GM19372 (cell line): ENCODE measurements around the gene NEK2.
"Not testable (repeated sequence)": the region's sequence is repeated elsewhere in the genome, so short reads cannot be mapped to it uniquely, and the experiment has no call there.

Source experiments
- ATAC-seq: cut with Tn5 transposase; IDR thresholded peaks from one replicate; pipeline ENCODE4 v1.9.1; 2021; ENCODE audit warnings: mild to moderate bottlenecking, low read depth, moderate library complexity; ENCODE audit not compliant: unreplicated experiment

NEK2 gene

DNA sequence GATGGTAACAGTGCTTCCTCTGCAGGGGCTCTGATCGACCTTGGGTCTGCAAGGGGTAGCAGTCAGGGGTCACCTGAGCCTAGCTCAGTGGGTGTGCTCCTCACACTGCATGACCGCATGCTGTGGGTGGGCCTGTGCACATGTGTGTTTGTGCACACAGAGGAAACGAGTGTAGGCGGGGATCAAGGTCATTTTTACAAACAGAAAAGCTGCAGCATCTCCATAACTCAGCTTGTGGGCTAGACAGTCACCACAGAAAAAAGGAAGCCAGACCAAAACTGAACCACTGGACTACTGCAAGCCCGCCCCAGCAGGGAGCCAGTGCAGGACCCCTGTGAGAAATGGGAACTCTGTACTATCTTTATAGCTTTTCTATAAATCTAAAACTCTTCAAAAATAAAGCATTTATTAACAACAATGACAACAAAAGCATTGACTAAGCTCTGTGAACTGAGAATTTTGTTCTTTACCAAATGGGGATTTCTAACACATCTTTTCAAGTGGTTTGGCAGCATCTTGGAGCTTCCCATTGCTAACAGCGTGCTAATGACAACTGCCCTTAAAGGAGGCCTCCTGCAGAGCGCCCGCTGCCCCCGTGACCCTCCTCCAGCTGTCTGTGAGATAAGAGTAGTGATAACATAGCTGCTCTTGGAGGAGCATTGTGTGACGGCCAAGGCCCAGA, 19.9 kb upstream of the NEK2 start:
- peak; percentile 56 for ATAC-seq

GRCh38 chr1:211693911-211694310, 18.5 kb upstream of the NEK2 start:
- ATAC-seq, result not testable (repeated sequence)

GRCh38 chr1:211688421-211688820, 13.0 kb upstream of the NEK2 start:
- ATAC-seq, result no peak

DNA sequence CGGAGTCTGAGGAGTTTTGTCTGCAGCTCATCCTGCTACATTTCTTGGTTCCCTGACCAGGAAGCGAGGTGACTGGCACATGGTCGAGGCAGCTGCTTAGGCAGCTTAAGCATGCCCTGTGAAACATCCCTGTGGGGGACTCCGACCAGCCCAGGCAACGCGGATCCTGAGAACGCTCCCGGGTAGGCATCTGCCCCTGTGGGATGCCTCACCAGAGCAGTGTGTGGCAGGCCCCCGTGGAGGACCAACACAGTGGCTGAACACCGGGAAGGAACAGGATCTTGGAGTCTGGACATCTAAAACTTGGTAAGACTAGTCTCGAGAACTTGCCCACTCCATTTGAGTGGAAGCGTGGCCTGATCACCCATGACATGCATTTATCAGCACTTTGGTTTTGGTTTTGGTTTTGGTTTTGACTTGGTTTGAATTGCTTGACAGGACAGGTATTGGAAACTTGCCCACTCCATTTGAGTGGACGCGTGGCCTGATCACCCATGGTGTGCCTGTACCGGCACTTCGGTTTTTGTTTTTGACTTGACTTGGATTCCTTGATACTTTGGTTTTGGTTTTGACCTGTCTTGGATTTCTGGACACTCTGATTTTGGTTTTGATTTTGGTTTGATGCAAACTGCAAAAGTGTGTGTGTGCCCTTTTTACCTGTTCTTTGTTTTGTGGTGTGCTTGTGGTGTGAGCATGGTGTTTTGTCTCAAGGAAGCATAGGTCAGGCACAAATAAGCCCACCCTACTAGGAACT, 12.2 kb upstream of the NEK2 start:
- ATAC-seq, result no peak

DNA sequence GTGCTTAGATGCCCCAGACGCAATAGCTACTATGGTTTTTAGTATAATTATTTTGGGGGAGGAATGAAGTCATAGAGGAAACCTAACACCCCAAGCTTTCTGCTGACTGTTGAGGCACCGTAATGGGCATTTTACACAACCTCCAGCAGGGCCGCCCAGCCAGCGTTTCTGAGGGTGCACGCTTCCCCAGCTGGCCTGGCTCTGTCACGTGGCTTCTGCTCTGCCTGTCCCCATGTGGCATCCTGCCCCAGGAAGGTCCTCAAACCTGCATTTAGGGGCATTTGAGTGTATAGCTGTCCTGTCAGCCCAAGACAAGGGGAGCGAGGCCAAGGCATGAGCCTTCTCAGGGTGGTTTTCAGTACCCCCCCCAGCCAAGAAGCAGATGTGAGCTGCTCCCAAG, 10.4 kb upstream of the NEK2 start:
- no peak for ATAC-seq

DNA sequence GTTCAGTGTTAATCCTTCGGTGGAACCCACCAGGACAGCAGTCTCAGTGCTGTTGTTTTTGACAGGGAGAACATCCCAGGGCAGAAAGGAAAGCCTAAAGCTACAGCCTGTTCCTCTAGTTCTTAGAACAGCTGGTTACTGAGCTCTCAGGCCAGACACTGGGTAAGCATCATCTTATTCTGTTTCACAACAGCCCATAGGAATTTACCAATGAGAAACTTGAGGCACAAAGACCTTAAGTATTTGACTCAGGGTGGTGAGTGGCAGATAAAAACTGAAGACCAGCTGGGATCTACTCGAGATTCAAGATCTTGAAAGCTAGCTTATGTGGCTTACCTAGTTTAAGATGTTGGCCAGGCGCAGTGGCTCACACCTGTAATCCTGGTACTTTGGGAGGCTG, 9.4 kb upstream of the NEK2 start:
- no peak for ATAC-seq

GRCh38 chr1:211684331-211684730, 8.9 kb upstream of the NEK2 start:
- no peak for ATAC-seq

DNA sequence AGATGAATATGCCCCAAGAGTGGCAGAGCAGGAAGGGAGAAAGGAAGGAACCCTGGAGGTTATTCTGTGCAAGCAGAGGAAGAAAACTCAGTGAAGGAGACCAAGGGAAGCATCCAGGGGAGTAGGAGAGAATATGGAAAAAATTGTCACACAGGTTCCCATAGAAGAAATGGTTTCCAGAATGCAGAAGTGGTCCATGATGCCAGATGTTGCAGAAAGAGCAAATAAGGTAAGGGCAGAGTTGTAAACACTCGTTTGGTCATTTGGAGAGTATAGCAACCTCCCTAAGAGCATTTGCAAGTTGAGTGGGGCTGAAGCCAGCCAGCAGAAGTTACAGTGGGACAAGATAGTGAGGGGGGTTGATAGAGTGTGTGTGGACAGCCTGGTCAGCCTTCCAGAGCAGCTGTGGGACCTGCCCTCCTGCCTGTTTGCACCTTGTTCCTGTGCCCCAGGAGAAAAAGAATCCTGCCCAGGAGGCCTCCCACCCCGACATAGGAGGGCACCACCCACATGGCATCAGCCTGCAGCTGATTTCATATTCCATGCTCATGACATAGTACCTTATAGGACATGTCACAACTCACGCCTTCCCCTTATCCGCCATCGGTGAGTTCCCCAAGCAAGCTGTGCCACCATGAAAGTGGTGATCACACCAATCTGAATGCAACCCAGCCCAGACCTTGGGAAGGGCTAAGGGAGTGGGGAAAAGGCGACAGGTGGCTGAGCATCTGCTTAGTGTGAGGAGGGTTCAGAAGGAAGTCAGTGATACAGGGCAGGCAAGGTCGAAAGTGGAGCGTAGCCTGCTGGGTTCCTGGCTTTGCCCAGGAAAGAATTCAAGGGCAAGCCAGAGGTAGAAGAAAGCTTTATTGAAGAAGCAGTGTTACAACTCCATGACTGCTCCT, 8.2 kb upstream of the NEK2 start:
- ATAC-seq, result no peak

GRCh38 chr1:211682186-211682585, 6.8 kb upstream of the NEK2 start:
- ATAC-seq, result not testable (repeated sequence)

DNA sequence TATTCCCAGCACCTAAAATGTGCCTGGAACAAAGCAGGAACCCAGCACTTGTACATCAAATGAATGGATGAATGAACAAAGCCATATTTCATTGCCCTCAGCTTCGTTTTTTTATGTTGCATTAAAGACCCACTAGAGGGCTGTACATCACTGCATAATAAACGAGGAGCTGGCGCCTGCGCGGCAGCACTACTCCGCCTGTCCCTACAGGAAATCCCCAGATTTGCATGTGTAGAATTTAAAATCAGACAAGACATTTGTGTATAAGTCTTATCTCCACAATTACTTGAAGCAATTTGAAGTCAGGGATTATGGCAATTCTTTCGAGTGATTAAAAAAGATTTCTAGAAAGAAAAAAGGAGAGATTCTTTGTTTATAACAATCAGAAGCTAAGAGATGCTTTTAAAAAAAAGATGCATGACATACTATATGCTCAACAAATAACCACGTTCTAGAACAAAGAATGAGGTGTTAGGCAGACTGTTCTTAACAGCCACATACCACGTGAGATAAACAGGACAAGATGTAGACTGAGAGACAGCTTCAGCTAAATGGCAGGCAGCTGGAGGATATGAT, 5.4 kb upstream of the NEK2 start:
- peak; percentile 81 for ATAC-seq

- ATAC-seq, result no peak
These were observed 2.2 kb upstream of the NEK2 start for GRCh38 chr1:211677659-211678058.

- ATAC-seq, result no peak
These were observed 1.3 kb upstream of the NEK2 start for GRCh38 chr1:211676761-211677160.

GRCh38 chr1:211676106-211676583, 724 bp upstream of the NEK2 start:
- ATAC-seq, result no peak

- no peak for ATAC-seq
These were observed 8.3 kb downstream of the NEK2 start for GRCh38 chr1:211667065-211667617.

DNA sequence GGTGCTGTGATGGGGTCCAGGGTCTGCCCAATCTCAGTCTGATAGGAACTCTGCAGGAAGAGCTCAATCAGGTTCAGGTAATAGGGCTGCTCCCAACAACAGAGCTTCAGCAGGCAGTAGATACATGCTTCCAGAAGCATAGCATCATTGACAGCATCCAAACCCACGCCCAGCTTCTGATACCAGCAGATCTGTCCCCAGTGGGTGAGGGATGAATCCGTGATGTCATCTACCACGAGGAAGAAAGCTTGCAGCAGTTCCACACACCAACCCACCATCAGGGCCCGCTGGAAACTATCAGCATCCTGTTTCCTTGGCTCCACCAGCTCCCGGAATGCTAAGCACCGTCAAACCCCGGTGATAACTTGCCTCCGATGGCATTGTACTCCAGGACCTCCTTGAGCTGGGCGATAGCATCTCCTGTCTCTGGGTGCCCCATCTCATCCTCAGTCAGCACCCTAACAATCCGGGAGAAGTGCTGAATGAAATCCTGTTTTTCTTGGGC, 14.7 kb downstream of the NEK2 start:
- ATAC-seq, result no peak

DNA sequence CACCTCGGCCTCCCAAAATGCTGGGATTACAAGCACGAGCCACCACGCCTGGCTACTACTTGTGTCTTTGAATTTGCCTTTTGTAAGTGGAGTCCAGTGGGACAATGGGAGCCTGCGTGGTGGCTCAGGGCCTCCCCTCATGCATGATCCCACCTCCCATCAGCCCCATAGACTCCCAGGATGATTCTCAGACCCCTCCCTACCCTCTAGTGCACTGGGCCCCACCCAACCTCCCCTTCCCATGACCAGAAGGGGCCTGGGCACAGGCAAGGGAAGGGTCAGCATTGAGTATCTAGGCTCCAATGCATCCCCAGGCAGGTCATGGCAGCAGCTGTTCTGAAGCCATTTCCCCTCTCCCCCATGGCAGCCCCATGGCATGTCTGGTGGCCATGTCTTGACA, 18.7 kb downstream of the NEK2 start:
- ATAC-seq, result no peak

GRCh38 chr1:211654838-211655787, 20.3 kb downstream of the NEK2 start:
- ATAC-seq, result peak; percentile 88

DNA sequence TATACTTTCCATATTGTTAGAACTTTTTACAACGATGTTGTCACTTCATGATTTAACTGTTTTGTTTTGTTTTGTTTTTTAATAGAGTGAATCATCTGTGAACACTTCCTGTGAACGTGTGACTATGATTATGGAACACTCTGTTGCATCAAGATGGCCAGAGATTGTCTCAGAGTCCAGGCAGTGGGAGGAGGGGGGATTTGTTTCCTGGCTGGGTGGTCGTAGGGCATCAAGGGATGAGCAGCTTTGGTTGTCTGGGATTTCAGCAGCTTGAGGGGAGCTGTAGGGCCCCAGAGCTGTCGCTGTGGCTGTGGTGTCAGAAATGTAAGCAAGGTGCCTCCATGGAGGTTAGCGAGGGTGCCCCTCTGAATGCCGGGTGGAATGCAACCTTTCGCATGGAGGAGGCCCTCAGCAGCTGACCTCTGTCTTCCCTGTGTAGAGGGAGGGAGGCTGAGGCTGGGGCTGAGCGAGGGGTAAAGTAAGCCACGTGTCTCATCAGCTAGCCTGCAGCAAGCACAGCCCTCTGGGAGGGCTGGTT, 21.4 kb downstream of the NEK2 start:
- ATAC-seq, result no peak

DNA sequence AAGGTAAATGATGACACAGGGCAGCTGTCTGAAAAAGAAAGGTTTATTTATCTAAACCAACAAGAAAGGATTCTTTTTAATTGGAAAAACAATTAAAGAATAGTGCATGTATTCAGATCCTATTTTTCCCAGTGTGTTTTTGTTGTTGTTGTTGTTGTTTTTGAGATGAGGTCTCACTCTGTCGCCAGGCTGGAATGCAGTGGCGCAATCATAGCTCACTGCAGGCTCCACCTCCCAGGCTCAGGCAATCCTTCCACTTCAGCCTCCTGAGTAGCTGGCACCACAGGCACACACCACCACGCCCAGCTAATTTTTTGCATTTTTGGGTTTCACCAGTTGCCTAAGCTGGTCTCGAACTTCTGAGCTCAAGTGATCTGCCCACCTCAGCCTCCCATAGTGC, 22.1 kb downstream of the NEK2 start:
- ATAC-seq, result no peak
